K562 (cell line): Measurements from ENCODE around the gene CLEC4F.

ENCODE experiments used
- POLR2A ChIP-seq: fragments of 450-650 bp; conservative IDR thresholded peaks from 2 replicates; pipeline ENCODE4 v1.6.1; 2016
- SETDB1 ChIP-seq: IDR thresholded peaks from one replicate; pipeline ENCODE4 v1.6.1; 2012; ENCODE audit warnings: low read length, control low read depth, inconsistent platforms
- SREBF2 ChIP-seq: sonication (generic); formaldehyde crosslinking; IDR thresholded peaks from 2 replicates; pipeline ENCODE4 v1.4.0; 2020; ENCODE audit warnings: mild to moderate bottlenecking, missing genetic modification reagents
- TBL1XR1 ChIP-seq, 2 experiments: IDR thresholded peaks; 2 replicates each; pipeline ENCODE4 v1.6.1; 2012; ENCODE audit warnings: improper control_type of control experiment in 2 of 2, low read length in 2 of 2, mild to moderate bottlenecking in 1 of 2
- ZNF274 ChIP-seq: IDR thresholded peaks from 2 replicates; pipeline ENCODE4 v1.6.1; 2011; ENCODE audit warnings: low read depth, mild to moderate bottlenecking, low read length, moderate library complexity, borderline replicate concordance
- TF ChIP-seq, protein P1 (sequence below): sonication (generic); formaldehyde crosslinking; IDR thresholded peaks from 2 replicates; pipeline ENCODE4 v1.8.1; 2023; ENCODE audit warnings: mild to moderate bottlenecking, missing genetic modification reagents

GRCh38 chr2:70837980-70838925, 17.9 kb upstream of the CLEC4F start:
- TF ChIP-seq TBL1XR1 (IDR thresholded peaks at IDR 0.05; ENCODE audit: low read length in 2 of 2) (no peak), SETDB1 (no peak), POLR2A (no peak), SREBF2 (CRISPR knock-in tag) (no peak), ZNF274 (no peak)
- TF ChIP-seq, protein P1, sequence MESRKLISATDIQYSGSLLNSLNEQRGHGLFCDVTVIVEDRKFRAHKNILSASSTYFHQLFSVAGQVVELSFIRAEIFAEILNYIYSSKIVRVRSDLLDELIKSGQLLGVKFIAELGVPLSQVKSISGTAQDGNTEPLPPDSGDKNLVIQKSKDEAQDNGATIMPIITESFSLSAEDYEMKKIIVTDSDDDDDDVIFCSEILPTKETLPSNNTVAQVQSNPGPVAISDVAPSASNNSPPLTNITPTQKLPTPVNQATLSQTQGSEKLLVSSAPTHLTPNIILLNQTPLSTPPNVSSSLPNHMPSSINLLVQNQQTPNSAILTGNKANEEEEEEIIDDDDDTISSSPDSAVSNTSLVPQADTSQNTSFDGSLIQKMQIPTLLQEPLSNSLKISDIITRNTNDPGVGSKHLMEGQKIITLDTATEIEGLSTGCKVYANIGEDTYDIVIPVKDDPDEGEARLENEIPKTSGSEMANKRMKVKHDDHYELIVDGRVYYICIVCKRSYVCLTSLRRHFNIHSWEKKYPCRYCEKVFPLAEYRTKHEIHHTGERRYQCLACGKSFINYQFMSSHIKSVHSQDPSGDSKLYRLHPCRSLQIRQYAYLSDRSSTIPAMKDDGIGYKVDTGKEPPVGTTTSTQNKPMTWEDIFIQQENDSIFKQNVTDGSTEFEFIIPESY: no peak
